Astrocyte (in vitro differentiated cells and primary cell): ENCODE measurements around the gene CHAC1.

Experiments
- EZH2 ChIP-seq: IDR thresholded peaks from 2 replicates; pipeline ENCODE4 v1.6.1; 2012; ENCODE audit warnings: mild to moderate bottlenecking, low read length, inconsistent platforms; ENCODE audit not compliant: insufficient read depth
- TF ChIP-seq, protein P1 (sequence below): IDR thresholded peaks from 2 replicates; pipeline ENCODE4 v1.5.1; 2011; ENCODE audit warnings: low read depth, mild to moderate bottlenecking, inconsistent platforms, low read length, moderate library complexity; ENCODE audit not compliant: insufficient read depth

GRCh38 chr15:40955930-40956540 lies 2.8 kb downstream of the CHAC1 start:
- TF ChIP-seq, protein P1, sequence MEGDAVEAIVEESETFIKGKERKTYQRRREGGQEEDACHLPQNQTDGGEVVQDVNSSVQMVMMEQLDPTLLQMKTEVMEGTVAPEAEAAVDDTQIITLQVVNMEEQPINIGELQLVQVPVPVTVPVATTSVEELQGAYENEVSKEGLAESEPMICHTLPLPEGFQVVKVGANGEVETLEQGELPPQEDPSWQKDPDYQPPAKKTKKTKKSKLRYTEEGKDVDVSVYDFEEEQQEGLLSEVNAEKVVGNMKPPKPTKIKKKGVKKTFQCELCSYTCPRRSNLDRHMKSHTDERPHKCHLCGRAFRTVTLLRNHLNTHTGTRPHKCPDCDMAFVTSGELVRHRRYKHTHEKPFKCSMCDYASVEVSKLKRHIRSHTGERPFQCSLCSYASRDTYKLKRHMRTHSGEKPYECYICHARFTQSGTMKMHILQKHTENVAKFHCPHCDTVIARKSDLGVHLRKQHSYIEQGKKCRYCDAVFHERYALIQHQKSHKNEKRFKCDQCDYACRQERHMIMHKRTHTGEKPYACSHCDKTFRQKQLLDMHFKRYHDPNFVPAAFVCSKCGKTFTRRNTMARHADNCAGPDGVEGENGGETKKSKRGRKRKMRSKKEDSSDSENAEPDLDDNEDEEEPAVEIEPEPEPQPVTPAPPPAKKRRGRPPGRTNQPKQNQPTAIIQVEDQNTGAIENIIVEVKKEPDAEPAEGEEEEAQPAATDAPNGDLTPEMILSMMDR, result no peak
- no peak for TF ChIP-seq EZH2
